Measurements from ENCODE around the gene HERC6. TPM values are rescaled to one million over a fixed set of nuclear protein-coding genes. Genes with fewer than 3 reads are reported as not detected.
A peak's percentile ranks its signal among the peaks of the same experiment; 100 is the strongest.
"Not testable (repeated sequence)": the region's sequence is repeated elsewhere in the genome, so short reads cannot be mapped to it uniquely, and the experiment has no call there.

HERC6 gene
- total RNA-seq, 2 donors from 2014 or later: 5.7 to 14.9 TPM

DNA sequence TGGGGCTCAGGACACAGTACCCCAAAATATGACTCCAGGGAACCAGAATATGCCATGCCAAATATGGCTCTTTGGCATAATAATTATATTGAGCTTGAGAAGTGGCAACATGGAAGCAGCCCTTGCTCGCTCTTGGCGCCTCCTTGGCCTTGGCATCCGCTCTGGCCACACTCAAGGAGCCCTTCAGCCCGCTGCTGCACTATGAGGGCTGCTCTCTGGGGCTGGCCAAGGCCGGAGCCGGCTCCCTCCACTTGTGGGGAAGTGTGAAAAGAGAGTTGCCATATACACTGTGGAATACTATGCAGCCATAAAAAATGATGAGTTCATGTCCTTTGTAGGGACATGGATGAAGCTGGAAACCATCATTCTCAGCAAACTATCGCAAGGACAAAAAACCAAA lies 18.4 kb upstream of the HERC6 start:
- DNase-seq: no peak
- Mint-ChIP-seq H3K4me1 (ENCODE audit: low read depth) (no peaks in the 10 kb centered on the region), H3K4me3 (no peak overlapping the region), H3K9me3 (peaks cover 3 to 7% of the 10 kb centered on the region in 2 donors), H3K36me3 (ENCODE audit: insufficient read depth in 2 of 2) (peaks cover 2 to 4% of the 10 kb centered on the region in 2 donors), H3K27me3 (ENCODE audit: low read depth) (peaks cover 6% of the 10 kb centered on the region), H3K27ac (no peak overlapping the region)
- ATAC-seq (replicated peaks in 1 of 2): no peak

DNA sequence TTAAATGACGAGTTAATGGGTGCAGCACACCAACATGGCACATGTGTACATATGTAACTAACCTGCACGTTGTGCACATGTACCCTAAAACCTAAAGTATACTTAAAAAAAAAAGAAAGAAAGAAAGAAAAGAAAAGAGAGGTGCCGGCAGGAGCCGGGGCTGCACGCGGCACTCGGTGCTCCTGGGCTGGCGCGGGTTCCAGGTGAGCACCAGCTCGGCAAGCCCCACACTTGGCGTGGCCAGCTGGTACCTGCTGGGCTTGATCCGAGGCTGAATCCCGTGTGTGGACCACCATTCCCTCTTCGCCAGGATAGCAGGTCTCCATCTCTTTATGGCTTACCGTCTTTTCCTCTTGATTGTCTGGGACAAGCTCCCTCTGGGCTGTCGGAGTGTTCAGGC lies 17.9 kb upstream of the HERC6 start:
- no peak for ATAC-seq (replicated peaks in 1 of 2)
- Mint-ChIP-seq H3K27ac (no peak overlapping the region), H3K9me3 (peaks cover 3 to 7% of the 10 kb centered on the region in 2 donors), H3K27me3 (ENCODE audit: low read depth) (peaks cover 6% of the 10 kb centered on the region), H3K4me3 (no peak overlapping the region), H3K36me3 (ENCODE audit: insufficient read depth in 2 of 2) (peaks cover 2 to 4% of the 10 kb centered on the region in 2 donors), H3K4me1 (ENCODE audit: low read depth) (no peaks in the 10 kb centered on the region)
- DNase-seq: no peak

- H3K9me3 Mint-ChIP-seq: not testable (repeated sequence)
These were observed 17.4 kb upstream of the HERC6 start for GRCh38 chr4:88361217-88361773.

GRCh38 chr4:88366460-88366859 lies 12.2 kb upstream of the HERC6 start:
- H3K27me3 Mint-ChIP-seq (ENCODE audit: low read depth): peaks cover 6% of the 10 kb centered on the region
- no peak overlapping the region for H3K4me3 Mint-ChIP-seq
- peaks cover 3 to 5% of the 10 kb centered on the region in 2 donors for H3K9me3 Mint-ChIP-seq
- H3K27ac Mint-ChIP-seq: no peak overlapping the region
- no peak for ATAC-seq (replicated peaks in 1 of 2)
- peaks cover 2 to 3% of the 10 kb centered on the region in 2 donors for H3K36me3 Mint-ChIP-seq (ENCODE audit: insufficient read depth in 2 of 2)
- no peak for DNase-seq
- H3K4me1 Mint-ChIP-seq (ENCODE audit: low read depth): no peaks in the 10 kb centered on the region

More at GRCh38 chr4:88361217-88361773, 17.4 kb upstream of the HERC6 start:
- not testable (repeated sequence) for ATAC-seq (replicated peaks in 1 of 2); H3K27ac Mint-ChIP-seq; H3K4me1 Mint-ChIP-seq (ENCODE audit: low read depth); H3K4me3 Mint-ChIP-seq; H3K36me3 Mint-ChIP-seq (ENCODE audit: insufficient read depth in 2 of 2); DNase-seq; H3K27me3 Mint-ChIP-seq (ENCODE audit: low read depth)

DNA sequence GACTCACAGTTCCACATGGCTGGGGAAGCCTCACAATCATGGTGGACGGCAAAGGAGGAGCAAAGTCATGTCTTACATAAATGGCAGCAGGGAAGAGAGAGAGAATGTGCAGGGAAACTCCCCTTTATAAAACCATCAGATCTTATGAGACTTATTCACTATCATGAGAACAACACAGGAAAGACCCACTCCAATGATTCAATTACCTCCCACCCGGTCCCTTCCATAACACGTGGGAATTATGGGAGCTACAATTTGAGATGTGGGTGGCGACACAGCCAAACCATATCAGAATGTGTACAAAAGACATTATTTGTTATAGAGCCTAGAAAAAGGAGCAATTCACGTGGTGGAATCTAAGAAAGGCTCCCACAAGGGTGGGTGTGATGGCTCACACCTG lies 10.8 kb upstream of the HERC6 start:
- H3K9me3 Mint-ChIP-seq: peaks cover 3 to 5% of the 10 kb centered on the region in 2 donors
- H3K27me3 Mint-ChIP-seq (ENCODE audit: low read depth): peaks cover 6% of the 10 kb centered on the region
- peaks cover 2 to 3% of the 10 kb centered on the region in 2 donors for H3K36me3 Mint-ChIP-seq (ENCODE audit: insufficient read depth in 2 of 2)
- H3K4me1 Mint-ChIP-seq (ENCODE audit: low read depth): no peaks in the 10 kb centered on the region
- ATAC-seq (replicated peaks in 1 of 2): no peak
- H3K27ac Mint-ChIP-seq: no peak overlapping the region
- no peak overlapping the region for H3K4me3 Mint-ChIP-seq
- DNase-seq: no peak

DNA sequence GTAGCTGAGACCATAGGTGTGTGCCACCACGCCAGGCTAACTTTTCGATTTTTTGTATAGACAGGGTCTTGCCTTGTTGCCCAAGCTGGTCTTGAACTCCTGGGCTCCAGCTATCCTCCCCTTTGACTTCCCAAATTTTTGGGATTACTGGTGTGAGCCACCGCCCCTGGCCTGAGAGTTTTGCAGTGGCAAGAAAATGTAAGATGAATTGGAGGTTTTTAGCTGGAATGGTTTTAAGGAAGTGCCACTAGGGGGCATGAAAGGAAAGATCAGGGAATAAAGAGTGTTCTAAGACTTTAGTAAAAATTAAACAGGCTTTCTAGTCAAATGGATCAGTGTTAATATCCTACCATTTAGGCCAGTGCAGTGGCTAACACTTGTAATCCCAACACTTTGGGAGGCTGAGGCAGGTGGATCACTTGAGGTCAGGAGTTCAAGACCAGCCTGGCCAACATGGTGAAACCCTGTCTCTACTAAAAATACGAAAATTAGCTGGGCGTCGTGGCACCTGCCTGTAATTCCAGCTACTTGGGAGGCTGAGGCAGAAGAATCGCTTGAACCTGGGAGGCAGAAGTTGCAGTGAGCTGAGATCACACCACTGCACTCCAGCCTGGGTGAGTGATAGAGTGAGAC lies 9.4 kb upstream of the HERC6 start:
- not testable (repeated sequence) for H3K9me3 Mint-ChIP-seq; H3K27ac Mint-ChIP-seq; H3K27me3 Mint-ChIP-seq (ENCODE audit: low read depth); H3K4me1 Mint-ChIP-seq (ENCODE audit: low read depth); ATAC-seq (replicated peaks in 1 of 2); H3K4me3 Mint-ChIP-seq; H3K36me3 Mint-ChIP-seq (ENCODE audit: insufficient read depth in 2 of 2)
- peak in 1 of 2 donors; percentile 19 for DNase-seq

- H3K36me3 Mint-ChIP-seq (ENCODE audit: insufficient read depth in 2 of 2): peaks cover 0 to 3% of the 10 kb centered on the region in 2 donors
- peaks cover 31% of the 10 kb centered on the region for H3K4me1 Mint-ChIP-seq (ENCODE audit: low read depth)
- H3K9me3 Mint-ChIP-seq: peaks cover 0 to 2% of the 10 kb centered on the region in 2 donors
- no peak for ATAC-seq (replicated peaks in 1 of 2)
- DNase-seq: no peak
- H3K27me3 Mint-ChIP-seq (ENCODE audit: low read depth): peaks cover 8% of the 10 kb centered on the region
- H3K27ac Mint-ChIP-seq: peak overlapping the region; percentile 67
- H3K4me3 Mint-ChIP-seq: peak overlapping the region in 1 of 2 donors; percentile 80
These were observed 2.5 kb downstream of the HERC6 start for GRCh38 chr4:88381123-88381522.

DNA sequence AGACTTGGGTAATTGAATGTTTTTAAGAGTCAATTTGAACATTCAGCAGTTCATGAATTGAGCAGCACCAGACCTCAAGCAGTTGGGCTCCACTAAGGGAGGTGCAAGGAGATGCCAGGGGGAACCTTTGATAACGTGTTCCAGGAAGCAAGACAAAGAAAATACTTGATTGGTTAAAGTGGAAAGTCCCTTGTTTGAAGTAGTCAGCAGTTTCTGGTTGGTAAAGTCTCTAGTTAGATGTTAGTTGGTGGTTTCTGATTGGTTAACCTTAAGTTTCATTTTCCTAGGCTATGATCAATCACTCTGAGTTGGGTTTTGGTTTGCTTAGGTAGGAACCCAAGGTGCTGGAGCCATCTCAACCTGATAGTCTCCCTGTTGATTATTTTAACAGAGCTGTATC lies 4.0 kb downstream of the HERC6 start:
- Mint-ChIP-seq H3K36me3 (ENCODE audit: insufficient read depth in 2 of 2) (peaks cover 3% of the 10 kb centered on the region in 2 donors), H3K27ac (peak overlapping the region; percentile 94), H3K27me3 (ENCODE audit: low read depth) (peaks cover 7% of the 10 kb centered on the region), H3K9me3 (peaks cover 0 to 2% of the 10 kb centered on the region in 2 donors), H3K4me3 (peak overlapping the region; percentile 54 to 80), H3K4me1 (ENCODE audit: low read depth) (peaks cover 31% of the 10 kb centered on the region)
- ATAC-seq (replicated peaks in 1 of 2) (peak; percentile 83 to 87), DNase-seq (peak; percentile 71)

DNA sequence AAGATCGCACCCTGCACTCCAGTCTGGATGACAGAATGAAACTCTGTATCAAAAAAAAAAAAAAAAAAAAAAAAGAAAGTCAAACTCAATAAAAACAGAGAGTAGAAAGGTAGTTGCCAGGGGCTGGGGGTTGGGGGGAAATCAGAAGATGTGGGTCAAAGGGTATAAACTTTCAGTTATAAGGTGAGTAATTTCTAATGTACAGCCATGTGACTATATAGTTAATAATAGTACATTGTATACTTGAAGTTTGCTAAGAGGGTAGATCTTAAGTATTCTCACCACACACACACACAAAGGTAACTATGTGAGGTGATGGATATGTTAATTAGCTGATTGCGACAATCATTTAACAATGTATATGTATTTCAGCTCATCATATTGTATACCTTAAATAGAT lies 11.5 kb downstream of the HERC6 start:
- Mint-ChIP-seq H3K4me1 (ENCODE audit: low read depth) (no peaks in the 10 kb centered on the region), H3K27ac (no peak overlapping the region), H3K4me3 (no peak overlapping the region), H3K36me3 (ENCODE audit: insufficient read depth in 2 of 2) (peaks cover 0 to 3% of the 10 kb centered on the region in 2 donors), H3K9me3 (no peaks in the 10 kb centered on the region), H3K27me3 (ENCODE audit: low read depth) (no peaks in the 10 kb centered on the region)
- DNase-seq: no peak
- no peak for ATAC-seq (replicated peaks in 1 of 2)

- no peaks in the 10 kb centered on the region for H3K27me3 Mint-ChIP-seq (ENCODE audit: low read depth)
- H3K27ac Mint-ChIP-seq: no peak overlapping the region
- H3K4me1 Mint-ChIP-seq (ENCODE audit: low read depth): no peaks in the 10 kb centered on the region
- H3K36me3 Mint-ChIP-seq (ENCODE audit: insufficient read depth in 2 of 2): peaks cover 0 to 3% of the 10 kb centered on the region in 2 donors
- H3K9me3 Mint-ChIP-seq: no peaks in the 10 kb centered on the region
- DNase-seq: no peak
- no peak for ATAC-seq (replicated peaks in 1 of 2)
- no peak overlapping the region for H3K4me3 Mint-ChIP-seq
These were observed 13.1 kb downstream of the HERC6 start for GRCh38 chr4:88391703-88392102.

GRCh38 chr4:88396681-88397080 lies 18.0 kb downstream of the HERC6 start:
- no peaks in the 10 kb centered on the region for H3K27me3 Mint-ChIP-seq (ENCODE audit: low read depth)
- H3K9me3 Mint-ChIP-seq: no peaks in the 10 kb centered on the region
- no peaks in the 10 kb centered on the region for H3K4me1 Mint-ChIP-seq (ENCODE audit: low read depth)
- H3K27ac Mint-ChIP-seq: no peak overlapping the region
- DNase-seq (no peak), ATAC-seq (replicated peaks in 1 of 2) (no peak)
- no peaks in the 10 kb centered on the region for H3K36me3 Mint-ChIP-seq (ENCODE audit: insufficient read depth in 2 of 2)
- no peak overlapping the region for H3K4me3 Mint-ChIP-seq

GRCh38 chr4:88398381-88398780 lies 19.7 kb downstream of the HERC6 start:
- Mint-ChIP-seq H3K4me3 (no peak overlapping the region), H3K4me1 (ENCODE audit: low read depth) (no peaks in the 10 kb centered on the region), H3K27me3 (ENCODE audit: low read depth) (no peaks in the 10 kb centered on the region), H3K36me3 (ENCODE audit: insufficient read depth in 2 of 2) (no peaks in the 10 kb centered on the region), H3K27ac (no peak overlapping the region), H3K9me3 (no peaks in the 10 kb centered on the region)
- no peak for ATAC-seq (replicated peaks in 1 of 2)
- no peak for DNase-seq

GRCh38 chr4:88409206-88409605 lies 30.6 kb downstream of the HERC6 start:
- ATAC-seq (replicated peaks in 1 of 2): no peak
- Mint-ChIP-seq H3K4me1 (ENCODE audit: low read depth) (peaks cover 20% of the 10 kb centered on the region), H3K27ac (peak overlapping the region; percentile 13), H3K9me3 (no peaks in the 10 kb centered on the region), H3K4me3 (no peak overlapping the region), H3K27me3 (ENCODE audit: low read depth) (no peaks in the 10 kb centered on the region), H3K36me3 (ENCODE audit: insufficient read depth in 2 of 2) (peaks cover 0 to 6% of the 10 kb centered on the region in 2 donors)
- DNase-seq: no peak

DNA sequence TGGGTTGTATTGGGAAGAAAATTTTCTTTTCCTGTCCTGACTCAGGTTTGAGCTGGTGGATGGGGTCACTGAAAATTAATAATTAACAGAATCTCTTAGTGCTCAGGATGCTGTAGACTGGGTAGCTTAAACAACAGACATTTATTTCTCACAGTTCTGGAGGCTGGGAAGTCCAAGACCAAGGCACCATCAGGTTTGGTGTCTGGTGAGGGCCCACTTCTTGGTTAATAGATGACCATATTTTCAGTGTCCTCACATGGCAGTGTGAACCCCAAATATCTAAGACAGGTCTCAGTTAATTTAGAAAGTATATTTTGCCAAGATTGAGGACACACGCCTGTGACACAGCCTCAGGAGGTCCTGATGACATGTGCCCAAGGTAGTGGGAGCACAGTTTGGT lies 31.1 kb downstream of the HERC6 start:
- Mint-ChIP-seq H3K4me1 (ENCODE audit: low read depth) (peaks cover 20% of the 10 kb centered on the region), H3K9me3 (no peaks in the 10 kb centered on the region), H3K36me3 (ENCODE audit: insufficient read depth in 2 of 2) (peaks cover 0 to 6% of the 10 kb centered on the region in 2 donors), H3K27ac (no peak overlapping the region), H3K27me3 (ENCODE audit: low read depth) (no peaks in the 10 kb centered on the region), H3K4me3 (no peak overlapping the region)
- DNase-seq (no peak), ATAC-seq (replicated peaks in 1 of 2) (no peak)
